ENCODE data around the gene TMEM202. TPM values are rescaled to one million over a fixed set of nuclear protein-coding genes. Genes with fewer than 3 reads are reported as not detected.

TMEM202 gene
- total and polyA plus RNA-seq, 2 donors: not detected

Other genes with a start within 250 kb of the TMEM202 start
- gene GRAMD2A, start 200.5 kb upstream of the TMEM202 start, total RNA-seq: 0.74 TPM
- gene GRAMD2A, start 200.5 kb upstream of the TMEM202 start, polyA plus RNA-seq: 0.19 TPM
- gene PKM, start 167.1 kb upstream of the TMEM202 start, total RNA-seq: 230 TPM
- gene PKM, start 167.1 kb upstream of the TMEM202 start, polyA plus RNA-seq: 524 TPM
- gene PARP6, start 125.8 kb upstream of the TMEM202 start, total RNA-seq: 33.7 TPM
- gene PARP6, start 125.8 kb upstream of the TMEM202 start, polyA plus RNA-seq: 41.6 TPM
- gene CELF6, start 78.1 kb upstream of the TMEM202 start, total RNA-seq: 1.5 TPM
- gene CELF6, start 78.1 kb upstream of the TMEM202 start, polyA plus RNA-seq: 3.0 TPM
- 64.0 TPM for gene HEXA, start 22.3 kb upstream of the TMEM202 start, total RNA-seq
- gene HEXA, start 22.3 kb upstream of the TMEM202 start, polyA plus RNA-seq: 87.1 TPM
- gene ARIH1, start 76.0 kb downstream of the TMEM202 start, total RNA-seq: 79.2 TPM
- 41.1 TPM for gene ARIH1, start 76.0 kb downstream of the TMEM202 start, polyA plus RNA-seq